Esophagus muscularis mucosa (tissue), 4 donors: Measurements from ENCODE around the gene ATP5MC2.

Source experiments
- EP300 ChIP-seq: sonication (generic); formaldehyde crosslinking; IDR thresholded peaks from one replicate; pipeline ENCODE4 v1.6.1; 2017; ENCODE audit warnings: antibody characterized with exemption
- POLR2A ChIP-seq: fragments of 450-650 bp; IDR thresholded peaks from one replicate; pipeline ENCODE4 v1.6.1; 2017; ENCODE audit warnings: antibody characterized with exemption, moderate library complexity, mild to moderate bottlenecking, low read depth
- POLR2AphosphoS5 ChIP-seq, 2 donors: sonication (generic); formaldehyde crosslinking; IDR thresholded peaks; one replicate each; pipeline ENCODE4 v1.6.1; 2017; ENCODE audit warnings: antibody characterized with exemption in 2 of 2
- TF ChIP-seq, protein P1 (sequence below), 3 experiments: fragments of 200-600 bp in 2 of 3; fragments of 450-650 bp in 1 of 3; sonication (generic) in 2 of 3; IDR thresholded peaks; one replicate each; pipeline ENCODE4 v1.5.1; 2017 to 2019; ENCODE audit warnings: antibody characterized with exemption in 3 of 3, mild to moderate bottlenecking in 2 of 3, moderate library complexity in 1 of 3

DNA sequence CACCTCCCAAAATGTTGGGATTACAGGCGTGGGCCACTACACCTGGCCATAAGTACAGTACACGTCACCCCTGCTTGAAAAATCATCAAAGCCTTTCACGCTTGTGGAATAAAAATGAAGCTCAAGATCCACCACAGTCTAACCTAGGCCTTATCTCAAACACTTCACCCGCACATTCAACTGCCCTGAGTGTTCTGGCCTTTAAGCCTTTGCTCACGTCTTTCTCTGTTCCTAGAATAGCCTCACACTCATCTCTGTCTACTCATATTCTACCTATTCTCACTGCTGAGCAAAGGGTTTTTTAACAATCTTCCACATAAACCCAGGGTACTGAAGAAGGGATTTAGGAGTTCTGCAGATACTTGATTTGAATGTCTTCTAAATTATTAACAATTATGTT, 41.4 kb upstream of the ATP5MC2 start:
- TF ChIP-seq POLR2A (no peak), EP300 (no peak), POLR2AphosphoS5 (IDR thresholded peaks at IDR 0.05) (no peak)
- TF ChIP-seq, protein P1, sequence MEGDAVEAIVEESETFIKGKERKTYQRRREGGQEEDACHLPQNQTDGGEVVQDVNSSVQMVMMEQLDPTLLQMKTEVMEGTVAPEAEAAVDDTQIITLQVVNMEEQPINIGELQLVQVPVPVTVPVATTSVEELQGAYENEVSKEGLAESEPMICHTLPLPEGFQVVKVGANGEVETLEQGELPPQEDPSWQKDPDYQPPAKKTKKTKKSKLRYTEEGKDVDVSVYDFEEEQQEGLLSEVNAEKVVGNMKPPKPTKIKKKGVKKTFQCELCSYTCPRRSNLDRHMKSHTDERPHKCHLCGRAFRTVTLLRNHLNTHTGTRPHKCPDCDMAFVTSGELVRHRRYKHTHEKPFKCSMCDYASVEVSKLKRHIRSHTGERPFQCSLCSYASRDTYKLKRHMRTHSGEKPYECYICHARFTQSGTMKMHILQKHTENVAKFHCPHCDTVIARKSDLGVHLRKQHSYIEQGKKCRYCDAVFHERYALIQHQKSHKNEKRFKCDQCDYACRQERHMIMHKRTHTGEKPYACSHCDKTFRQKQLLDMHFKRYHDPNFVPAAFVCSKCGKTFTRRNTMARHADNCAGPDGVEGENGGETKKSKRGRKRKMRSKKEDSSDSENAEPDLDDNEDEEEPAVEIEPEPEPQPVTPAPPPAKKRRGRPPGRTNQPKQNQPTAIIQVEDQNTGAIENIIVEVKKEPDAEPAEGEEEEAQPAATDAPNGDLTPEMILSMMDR (IDR thresholded peaks at IDR 0.05) = no peak
